NOMO-1 treated with DMSO at 0.1 percent for 48 hours (cell line): ENCODE data around the gene PIGH.
"Not testable (repeated sequence)": the region's sequence is repeated elsewhere in the genome, so short reads cannot be mapped to it uniquely, and the experiment has no call there.

Experiments
- DNase-seq: peaks from one replicate; lab custom pipeline; 2025; ENCODE audit not compliant: unreplicated experiment; lab: John Stamatoyannopoulos, UW

Gene PIGH, protein sequence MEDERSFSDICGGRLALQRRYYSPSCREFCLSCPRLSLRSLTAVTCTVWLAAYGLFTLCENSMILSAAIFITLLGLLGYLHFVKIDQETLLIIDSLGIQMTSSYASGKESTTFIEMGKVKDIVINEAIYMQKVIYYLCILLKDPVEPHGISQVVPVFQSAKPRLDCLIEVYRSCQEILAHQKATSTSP

DNA sequence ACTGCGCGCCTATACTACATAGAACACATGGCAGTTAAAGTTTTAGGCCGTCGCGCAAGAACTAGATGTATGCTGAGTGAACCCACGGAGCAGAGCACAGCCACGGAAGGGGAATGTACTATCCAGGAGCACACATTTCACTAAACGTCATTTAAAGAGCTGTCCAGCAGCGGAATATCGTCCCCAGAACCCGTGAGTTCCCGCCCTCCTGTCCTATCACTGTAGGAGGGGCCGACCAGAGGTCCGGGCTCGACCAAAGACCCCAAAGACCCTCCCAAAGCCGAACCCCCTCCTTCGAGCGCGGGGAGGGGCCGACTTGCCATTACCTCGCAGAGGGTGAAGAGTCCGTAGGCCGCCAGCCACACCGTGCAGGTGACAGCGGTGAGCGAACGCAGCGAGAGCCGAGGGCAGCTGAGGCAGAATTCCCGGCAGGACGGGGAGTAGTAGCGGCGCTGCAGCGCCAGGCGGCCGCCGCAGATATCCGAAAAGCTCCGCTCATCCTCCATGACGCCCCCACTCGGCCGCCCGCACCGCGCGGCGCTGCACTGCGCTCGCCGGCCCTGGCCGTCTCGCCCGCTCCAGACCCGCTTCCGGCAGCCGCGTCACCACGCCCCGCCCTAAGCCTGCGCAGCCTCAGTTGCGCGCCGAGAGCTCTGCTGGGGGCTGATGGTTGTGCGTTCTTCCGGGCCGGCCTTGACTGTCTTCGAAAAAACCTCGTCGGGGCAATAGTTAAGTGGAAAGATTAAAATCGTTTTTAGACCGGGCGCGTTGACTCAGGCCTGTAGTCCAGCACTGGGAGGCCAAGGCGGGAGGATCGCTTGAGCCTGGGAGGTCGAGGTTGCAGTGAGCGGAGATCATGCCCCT lies at the start of gene PIGH:
Gene PIGH, minus strand, starts transcription at position 571 of the 864 bp plus-strand sequence. Its CDS starts 65 bp downstream, at position 506.
- DNase-seq = peak; percentile 82

DNA sequence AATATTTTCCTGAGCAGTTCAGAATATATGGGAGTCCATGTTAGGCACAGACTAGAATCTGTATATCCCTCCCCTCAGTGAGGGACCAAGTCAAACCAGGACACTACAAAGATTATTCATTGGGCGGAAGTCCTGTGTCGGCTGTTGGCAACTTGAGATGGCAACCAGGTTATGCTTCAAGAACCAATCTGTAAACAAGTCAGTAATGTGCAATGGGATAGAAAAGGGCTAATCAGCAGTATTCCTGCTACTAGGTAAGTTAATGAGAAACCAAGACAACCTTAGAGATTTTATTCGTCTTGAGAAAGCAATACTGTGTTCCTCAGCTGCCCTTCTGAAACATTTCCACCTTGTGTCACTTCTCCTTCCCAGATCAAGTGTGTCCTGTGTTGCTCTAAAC lies 46.1 kb upstream of the PIGH start:
- DNase-seq = no peak

GRCh38 chr14:67645414-67645813 lies 45.3 kb upstream of the PIGH start:
- no peak for DNase-seq

DNA sequence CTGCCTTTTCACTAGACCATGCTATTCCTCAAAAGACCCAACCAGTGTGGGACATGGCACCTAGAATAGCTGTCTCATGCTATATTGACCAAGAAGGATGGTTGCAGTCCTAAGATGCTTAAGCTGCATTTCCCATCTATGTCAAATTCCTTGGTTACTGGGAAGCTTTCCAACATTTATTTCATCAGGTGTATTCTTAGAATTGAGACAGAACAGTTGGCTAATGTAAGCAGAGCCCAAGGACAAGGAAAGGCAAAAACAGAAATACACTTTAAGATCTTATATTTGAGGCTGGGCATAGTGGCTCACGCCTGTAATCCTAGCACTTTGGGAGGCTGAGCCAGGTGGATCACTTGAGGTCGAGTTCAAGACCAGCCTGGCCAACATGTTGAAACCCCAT lies 44.4 kb upstream of the PIGH start:
- DNase-seq = no peak

DNA sequence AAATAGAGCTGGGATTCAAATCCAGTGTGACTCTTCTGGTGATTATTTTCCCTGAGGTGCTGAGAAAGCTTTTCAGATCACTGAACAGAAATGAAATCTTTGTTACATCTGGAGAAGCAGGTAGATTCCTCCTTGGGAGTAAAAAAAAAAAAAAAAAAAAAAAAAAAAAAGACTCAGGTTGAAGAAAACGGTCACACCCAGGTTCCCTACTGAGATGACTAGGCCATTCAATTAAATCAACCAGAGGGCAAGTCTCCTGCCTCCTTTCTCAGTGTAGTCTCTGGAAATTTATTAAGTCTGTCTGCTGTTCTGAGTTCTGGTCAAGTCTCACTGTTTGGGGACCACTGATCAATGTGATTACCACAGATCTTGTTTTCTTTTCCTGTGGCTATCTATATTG lies 43.6 kb upstream of the PIGH start:
- no peak for DNase-seq

DNA sequence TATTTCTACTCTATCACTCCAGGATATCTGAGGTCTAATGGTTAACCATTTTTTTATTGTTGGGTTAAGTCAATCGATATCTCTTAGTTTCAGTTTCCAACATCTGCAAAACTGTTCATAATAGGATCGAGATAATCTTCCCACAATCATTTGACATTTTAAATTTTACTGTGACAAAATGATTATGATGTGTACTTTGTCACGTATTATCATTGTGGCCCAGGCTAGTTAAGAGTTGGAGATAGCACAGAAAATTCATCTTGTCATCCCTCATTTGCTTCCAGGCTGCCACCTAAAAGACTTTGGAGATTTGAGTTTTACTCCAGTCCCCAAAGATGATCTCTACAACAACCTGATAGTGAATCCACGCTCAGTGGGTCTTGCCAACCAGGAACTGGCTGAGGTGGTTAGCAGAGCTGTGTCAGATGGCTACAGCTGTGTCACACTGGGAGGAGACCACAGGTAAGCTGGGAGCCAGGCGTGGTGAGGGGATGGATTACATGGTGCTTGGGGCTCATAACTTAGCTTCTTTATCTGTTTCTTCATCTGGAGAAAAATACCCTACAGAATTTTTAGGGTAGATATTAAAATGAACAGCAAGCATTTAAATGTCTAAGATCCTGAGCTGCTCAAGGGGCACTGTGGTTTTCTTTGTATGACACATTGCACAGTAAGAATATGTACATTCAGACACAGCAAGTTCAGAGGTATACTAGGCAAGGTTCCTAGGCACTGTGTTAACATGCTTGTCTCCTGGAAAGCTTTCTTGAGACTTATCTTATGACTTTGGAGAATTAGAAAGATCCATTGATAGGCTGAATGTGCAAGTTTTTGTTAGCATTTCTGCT lies 42.1 kb upstream of the PIGH start:
- no peak for DNase-seq

- DNase-seq = no peak
Measured at GRCh38 chr14:67641480-67641879, 41.4 kb upstream of the PIGH start.

DNA sequence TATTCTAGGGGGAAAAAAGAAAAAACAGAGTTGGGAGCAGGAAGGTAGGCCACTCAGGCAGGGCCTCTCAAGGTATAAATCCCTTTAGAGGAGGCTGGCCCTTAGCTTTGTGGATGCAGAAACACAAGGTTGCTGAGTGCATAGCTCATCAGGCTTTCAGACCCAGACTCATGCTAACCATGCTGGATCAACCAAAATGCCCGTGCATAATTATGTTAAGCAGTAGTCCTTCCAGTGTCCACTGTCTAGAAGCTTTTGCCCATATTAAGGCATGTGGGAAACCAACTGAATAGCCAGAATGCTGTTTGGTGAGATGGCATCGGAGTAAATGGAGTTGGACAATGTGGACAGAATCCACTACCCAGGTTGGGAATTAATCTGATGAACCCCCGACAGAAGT lies 38.6 kb upstream of the PIGH start:
- DNase-seq = no peak

- no peak for DNase-seq
Measured at GRCh38 chr14:67636361-67636919, 36.4 kb upstream of the PIGH start.

DNA sequence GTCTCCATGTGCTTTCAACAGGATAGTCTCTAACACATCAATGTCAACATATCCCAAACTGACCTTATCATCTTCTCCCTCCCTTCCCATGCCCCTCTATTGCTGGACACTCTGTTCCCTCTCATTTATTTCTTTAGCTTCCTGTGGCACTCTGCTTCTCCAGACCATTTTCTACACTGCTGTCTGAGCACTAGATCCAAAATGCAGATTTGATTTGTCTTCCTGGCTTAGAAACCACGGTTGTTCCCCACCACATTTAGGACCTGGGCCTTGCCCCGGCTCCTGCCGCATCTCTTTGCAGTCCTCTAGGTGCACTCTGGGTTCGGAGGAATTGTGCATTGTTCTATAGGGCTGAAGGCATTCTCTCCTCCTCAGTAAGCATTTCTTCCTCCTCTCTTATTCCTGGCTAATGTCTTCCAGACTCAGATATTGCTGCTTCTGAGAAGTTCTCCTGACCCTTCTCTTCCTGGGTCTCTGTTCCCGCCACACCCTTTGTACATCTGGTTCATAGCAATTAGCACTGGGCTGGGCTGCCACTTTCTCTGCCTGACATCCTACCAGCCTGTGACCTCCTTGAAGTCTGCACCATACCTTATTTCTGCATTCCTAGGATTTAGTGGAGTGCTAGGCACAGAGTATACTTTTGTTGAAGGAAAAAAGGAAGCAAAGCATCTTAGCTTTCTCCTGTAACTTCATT lies 33.5 kb upstream of the PIGH start:
- DNase-seq = no peak

DNA sequence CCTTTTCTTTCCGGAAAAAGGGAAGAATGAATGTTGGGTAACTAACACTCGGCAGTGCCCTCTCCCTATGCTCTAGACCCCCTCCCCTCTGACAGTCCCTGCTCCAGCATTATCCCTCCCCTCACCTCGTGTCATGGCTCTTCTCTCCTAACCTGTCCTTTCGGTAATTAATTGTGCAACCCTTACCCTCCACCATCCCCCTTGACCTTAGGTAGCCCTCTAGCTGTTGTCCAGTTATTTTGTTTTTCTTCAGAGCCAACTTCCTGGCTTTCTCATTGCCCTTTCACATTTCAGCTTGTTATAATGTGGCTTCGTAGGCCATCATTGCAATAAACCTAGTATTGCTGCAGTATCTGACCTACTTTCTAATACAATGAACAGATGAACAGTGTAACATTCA lies 30.9 kb upstream of the PIGH start:
- DNase-seq = no peak

GRCh38 chr14:67630186-67630585 lies 30.1 kb upstream of the PIGH start:
- no peak for DNase-seq

DNA sequence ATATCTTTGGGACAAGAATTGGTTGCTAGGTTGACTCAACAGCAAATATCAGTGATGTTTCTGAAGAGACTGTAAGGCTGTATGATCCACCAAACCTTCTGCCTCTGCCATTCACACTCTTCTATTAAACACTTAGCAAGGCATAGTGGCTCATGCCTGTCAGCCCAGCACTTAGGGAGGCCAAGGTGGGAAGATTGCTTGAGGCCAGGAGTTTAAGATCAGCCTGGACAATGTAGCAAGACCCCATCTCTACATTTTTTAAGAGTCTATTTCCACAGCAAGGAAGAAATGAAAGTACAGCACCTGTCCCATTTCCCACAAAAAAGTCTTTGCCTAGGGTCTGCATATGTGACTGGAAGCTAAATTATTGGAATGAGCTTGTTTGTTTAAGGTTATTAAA lies 27.5 kb upstream of the PIGH start:
- no peak for DNase-seq

DNA sequence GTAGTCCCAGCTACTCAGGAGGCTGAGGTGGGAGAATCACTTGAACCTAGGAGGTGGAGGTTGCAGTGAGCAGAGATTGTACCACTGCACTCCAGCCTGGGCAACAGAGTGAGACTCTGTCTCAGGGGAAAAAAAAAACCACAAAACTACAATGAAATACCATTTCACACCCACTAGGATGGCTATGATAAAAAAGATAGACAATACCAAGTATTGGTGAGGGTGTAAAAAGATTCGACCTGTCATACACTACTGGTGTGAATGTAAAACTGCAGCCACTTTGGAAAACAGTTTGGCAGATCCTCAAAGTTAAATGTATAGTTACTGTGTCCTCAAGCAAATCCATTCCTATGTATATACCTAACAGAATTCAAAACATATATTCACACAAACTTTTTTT lies 26.1 kb upstream of the PIGH start:
- not testable (repeated sequence) for DNase-seq

- DNase-seq = peak; percentile 14
Measured at GRCh38 chr14:67623114-67623513, 23.0 kb upstream of the PIGH start.

DNA sequence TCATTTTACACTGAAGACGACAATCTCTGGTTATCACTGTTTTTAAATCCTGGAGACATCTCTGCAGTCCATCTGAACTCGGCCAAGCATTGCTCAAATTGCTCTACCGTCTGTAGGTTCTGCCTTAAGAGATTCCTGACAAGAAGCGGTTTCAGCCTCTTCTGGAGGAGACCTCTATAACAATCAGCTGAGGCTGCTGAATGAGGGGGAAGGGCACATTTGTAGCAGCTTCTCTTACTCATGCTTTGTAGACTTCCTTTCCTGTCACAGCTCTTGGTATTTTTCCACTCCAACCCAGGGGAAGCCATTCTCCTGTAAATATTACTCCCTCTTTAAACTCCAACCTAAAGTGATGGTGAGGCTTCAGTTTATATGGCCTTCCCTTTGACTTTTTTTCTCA lies 22.6 kb upstream of the PIGH start:
- DNase-seq = peak; percentile 60

DNA sequence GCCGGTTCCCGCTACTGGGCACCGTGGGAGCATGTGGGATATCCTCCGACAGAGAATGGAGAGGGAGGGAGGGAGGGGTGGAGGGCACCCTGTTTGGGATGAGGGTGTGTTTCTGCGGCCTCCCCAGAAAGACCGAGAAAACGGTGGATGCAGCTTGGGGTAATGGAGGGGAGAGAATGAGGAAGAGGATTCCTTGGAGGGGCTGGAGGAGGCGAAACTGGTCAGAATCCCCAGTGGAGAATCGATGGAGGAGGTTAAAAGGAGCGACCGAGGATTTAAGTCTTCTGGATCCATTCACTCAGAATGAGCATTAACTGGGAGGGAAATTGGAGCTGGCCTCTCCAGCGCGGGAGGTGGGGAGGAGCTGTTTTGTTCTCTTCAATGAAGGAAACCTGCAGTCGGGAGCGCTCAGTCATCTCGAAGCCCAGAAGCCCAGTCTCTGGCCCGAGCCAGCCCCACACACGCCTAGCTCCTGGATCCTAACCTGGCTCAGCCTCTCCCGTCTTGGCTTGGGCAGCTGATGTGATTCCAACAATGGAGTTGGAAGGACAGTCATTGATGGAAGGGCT lies 20.2 kb upstream of the PIGH start:
- DNase-seq = no peak

DNA sequence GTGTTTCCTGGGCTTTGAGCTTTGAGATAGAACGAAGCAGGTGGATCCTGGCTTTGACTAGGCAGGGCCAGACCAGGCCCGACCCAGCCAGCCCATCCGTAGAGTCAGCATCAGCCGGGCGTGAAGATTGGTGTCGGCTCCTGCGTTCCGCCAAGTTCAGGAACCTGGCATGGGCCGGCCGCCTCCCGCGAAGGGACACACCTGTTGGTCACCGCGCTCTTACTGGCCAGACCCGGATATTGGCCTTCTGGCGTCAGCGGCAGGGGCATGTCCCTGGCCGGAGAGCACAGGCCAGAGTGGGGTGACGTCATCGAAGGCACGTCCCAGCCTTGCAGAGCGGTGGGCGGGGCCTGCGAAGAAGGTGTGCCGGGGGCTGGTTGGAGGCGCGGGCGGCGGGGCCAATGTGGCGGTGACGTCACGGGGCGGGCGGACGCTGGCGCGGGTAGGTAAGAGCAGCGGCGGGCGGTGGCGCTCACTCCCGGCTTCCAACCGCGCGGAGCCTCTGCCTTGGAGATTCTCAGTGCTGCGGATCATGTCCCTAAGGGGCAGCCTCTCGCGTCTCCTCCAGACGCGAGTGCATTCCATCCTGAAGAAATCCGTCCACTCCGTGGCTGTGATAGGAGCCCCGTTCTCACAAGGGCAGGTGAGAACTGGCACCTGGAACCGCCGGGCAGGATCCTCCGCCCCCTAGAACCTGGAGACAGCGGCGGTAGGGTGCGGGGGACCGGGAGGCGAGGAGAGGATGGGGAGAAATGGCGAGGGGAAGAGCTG lies 19.6 kb upstream of the PIGH start, which contains the start of gene ARG2:
Gene ARG2, plus strand, starts transcription at position 475 of the 771 bp plus-strand sequence. Its CDS starts 58 bp downstream, at position 533.
- peak; percentile 92 for DNase-seq

- peak; percentile 77 for DNase-seq
Measured at GRCh38 chr14:67618617-67619063, 18.6 kb upstream of the PIGH start.
